Muscle of back (tissue), 11 donors: Measurements from ENCODE around the gene CLSTN2. TPM values are rescaled to one million over a fixed set of nuclear protein-coding genes. Genes with fewer than 3 reads are reported as not detected.

Source experiments
- DNase-seq, 3 donors: peaks; one replicate each; pipeline versions ENCODE4 v3.0.0 to v3.0.0-alpha.2; 2013
- polyA plus RNA-seq, 10 donors: library from polyadenylated mRNA; unstranded; fragments of 120-200 nt; gene quantifications; one replicate each; pipeline ENCODE4 v1.2.1, GENCODE V29; 2013; ENCODE audit not compliant: insufficient read length in 10 of 10

CLSTN2 gene
- polyA plus RNA-seq, 10 donors = 1.7 to 4.6 (median 3.1) TPM

GRCh38 chr3:140341817-140342403 lies 406.9 kb downstream of the CLSTN2 start:
- no peak for DNase-seq

DNA sequence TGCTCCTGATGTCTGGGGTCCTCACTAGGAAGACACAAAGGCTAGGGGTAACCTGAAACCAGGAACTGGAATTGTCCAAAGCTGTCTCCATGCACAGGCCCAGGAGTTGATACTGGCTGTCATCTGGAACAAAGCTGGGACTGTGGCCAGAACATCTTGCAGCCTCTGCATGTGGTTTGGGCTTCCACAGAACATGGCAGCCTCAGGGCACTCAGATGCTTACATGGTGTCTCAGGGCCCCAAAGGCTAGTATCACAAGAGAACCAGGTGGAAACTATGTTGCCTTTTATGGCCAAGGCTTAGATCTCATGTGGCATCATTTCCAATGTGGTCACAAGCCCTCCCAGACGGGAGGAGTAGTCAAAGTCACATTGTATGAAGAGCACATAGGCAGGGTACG lies 407.7 kb downstream of the CLSTN2 start:
- no peak for DNase-seq

- no peak for DNase-seq
Observed at GRCh38 chr3:140343211-140344081, 408.5 kb downstream of the CLSTN2 start.

DNA sequence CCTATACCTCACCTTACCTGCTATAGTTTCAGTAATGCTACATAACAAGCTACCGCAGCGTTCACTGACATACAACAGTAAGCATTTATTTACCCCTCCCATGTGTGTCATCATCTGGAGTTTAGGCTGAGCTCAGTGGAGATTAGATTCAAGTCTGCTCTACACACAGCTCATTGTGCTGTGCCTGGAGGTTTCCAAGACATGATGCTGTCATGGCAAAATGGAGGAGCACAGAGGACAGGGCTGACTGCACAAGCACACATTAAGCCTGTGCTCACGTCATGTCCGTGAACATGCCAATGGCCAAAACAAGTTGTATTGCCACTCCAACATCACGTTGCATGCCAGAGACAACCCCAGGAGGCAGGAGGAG lies 409.1 kb downstream of the CLSTN2 start:
- DNase-seq = no peak

DNA sequence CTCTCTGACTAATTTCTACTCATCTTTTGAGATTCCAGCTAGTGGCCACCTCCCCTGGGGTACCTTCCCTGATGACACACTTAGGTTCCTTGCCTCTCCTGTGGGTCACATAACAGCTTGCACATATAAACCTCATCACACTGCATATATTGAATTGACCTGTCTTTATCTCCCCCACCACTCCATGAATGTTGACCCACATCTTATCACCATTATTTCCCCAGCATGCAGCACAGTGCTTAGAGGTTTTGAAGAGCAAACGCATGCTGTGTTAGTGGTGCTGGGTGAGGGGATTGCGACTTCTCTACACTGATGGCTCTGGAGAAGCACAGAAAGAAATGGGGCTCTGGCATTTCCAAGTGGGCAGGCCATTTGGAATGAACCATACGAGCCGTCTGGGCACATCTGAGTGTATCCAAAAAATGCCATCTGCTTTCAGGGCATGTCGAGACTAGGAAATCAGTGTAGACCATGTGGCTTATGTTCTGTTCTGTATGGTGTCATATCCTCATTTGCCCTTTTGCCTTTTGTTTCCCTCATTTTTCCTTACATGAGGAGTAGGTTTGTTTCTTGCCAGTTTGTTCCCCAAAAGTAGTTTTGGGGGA lies 409.7 kb downstream of the CLSTN2 start:
- DNase-seq = no peak

GRCh38 chr3:140347151-140347550 lies 412.2 kb downstream of the CLSTN2 start:
- no peak for DNase-seq

GRCh38 chr3:140349938-140350337 lies 415.0 kb downstream of the CLSTN2 start:
- DNase-seq = no peak

DNA sequence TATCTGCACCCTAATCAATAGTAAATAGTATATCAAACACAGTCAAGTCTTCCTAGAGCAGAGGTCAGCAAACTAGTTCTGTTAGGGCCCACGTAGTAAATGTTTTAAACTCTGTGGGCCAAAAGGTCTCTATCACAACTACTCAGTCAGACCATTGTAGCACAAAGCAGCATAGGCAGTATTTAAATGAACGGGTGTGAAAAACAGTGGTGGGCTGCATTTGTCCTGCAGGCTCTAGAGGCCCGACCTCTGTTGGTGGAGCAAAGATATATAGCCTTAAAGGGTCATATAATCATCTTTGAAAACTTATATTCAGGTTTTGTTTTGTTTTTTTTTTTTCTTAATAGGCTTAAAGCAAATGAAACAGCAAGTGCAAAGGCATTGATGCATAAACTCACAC lies 416.5 kb downstream of the CLSTN2 start:
- no peak for DNase-seq

DNA sequence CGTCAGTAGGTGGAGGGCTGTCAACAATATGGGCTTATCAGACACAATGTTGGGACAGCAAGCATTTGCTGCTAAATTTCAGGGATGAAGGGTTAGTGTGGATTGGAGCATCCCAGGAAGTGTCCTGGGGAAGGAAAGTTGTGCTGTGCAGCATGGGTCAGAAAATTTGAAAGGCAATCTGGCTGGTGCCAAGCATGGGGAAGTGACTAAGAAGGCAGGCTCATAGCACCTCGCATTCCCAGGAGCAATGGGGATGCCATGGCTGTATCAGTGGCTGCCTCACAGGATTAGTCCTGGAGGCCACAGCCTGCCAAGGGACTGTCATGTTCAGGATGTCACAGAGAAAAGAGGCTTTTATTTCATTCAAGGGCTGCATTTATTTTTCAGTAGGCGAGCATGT lies 420.5 kb downstream of the CLSTN2 start:
- no peak for DNase-seq

- DNase-seq = no peak
Observed at GRCh38 chr3:140358686-140359085, 423.7 kb downstream of the CLSTN2 start.

DNA sequence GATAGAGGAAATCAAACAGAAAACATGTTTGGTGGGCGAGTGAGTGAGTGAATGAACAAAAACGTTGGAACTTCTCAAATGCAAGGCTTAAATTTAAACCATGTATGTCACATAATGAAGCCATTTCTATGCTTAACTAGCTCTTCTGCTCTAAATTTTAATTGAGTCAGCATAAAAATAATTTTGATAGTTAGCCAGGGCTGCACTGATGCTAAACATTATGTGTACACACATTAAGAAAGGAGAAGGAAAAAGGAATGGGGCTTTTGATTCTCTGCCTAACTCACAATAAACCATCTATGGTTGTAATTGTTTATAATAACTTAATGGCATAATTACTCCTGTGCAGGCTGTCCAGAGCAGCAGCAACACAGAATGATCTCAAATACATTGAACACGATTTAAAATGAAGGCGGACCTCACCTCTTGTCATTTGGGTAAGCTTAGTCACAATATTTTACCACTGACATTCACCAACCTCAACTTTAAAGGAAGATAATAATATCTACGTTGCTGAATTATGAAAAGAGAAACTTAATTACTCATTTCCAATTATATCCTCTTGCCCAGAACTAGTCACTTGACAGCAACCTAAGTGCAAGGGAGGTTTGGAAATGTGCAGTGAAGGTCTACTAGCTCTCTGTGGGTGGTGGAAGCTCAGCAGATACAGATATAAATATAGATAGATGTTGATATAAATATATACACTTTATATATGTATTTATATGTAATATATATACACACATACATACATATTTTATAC lies 424.4 kb downstream of the CLSTN2 start:
- DNase-seq = no peak

- no peak for DNase-seq
Observed at GRCh38 chr3:140360332-140360731, 425.3 kb downstream of the CLSTN2 start.

- DNase-seq = no peak
Observed at GRCh38 chr3:140363801-140364200, 428.8 kb downstream of the CLSTN2 start.

GRCh38 chr3:140365872-140366697 lies 431.1 kb downstream of the CLSTN2 start:
- no peak for DNase-seq

GRCh38 chr3:140368223-140368811 lies 433.3 kb downstream of the CLSTN2 start:
- no peak for DNase-seq

DNA sequence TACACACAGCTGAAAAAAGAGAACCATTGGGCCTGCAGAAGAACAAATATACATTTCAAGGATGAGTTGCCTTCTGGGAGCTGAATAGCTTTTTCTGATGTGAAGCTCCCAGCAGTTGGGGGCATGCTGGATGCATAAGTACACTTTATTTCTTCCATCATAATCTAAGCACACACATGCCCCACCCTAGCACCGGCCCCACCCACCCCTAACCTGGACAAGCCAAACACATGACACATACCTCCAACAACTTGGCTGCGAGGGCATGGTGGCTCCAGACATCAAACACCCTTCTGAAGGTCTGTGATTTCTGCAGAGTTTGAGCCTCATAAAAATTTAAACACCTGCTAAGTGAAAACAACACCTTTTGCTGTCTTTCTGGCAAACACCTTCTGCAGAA lies 435.7 kb downstream of the CLSTN2 start:
- no peak for DNase-seq

GRCh38 chr3:140373234-140373633 lies 438.2 kb downstream of the CLSTN2 start:
- no peak for DNase-seq

GRCh38 chr3:140375002-140375401 lies 440.0 kb downstream of the CLSTN2 start:
- DNase-seq = no peak

GRCh38 chr3:140376136-140376889 lies 441.3 kb downstream of the CLSTN2 start:
- no peak for DNase-seq

GRCh38 chr3:140377644-140378043 lies 442.7 kb downstream of the CLSTN2 start:
- no peak for DNase-seq
